PC-9 (cell line): Measurements from ENCODE around the gene GLIPR1L2. TPM values are rescaled to one million over a fixed set of nuclear protein-coding genes. Genes with fewer than 3 reads are reported as not detected.

Experiments
- BruUV-seq: library from RNA; stranded (reverse); fragments of 400-500 nt; replicated peaks from 2 replicates; lab custom pipeline; 2021; lab: Mats Ljungman, UMichigan
- CTCF ChIA-PET: fragments of 300-600 bp; sonication (Branson Sonifier 250); formaldehyde crosslinking; loops from one replicate; lab custom pipeline; 2022; ENCODE audit warnings: antibody characterized with exemption; lab: Charles Lee
- POLR2A ChIA-PET: fragments of 300-600 bp; sonication (Branson Sonifier 250); formaldehyde crosslinking; loops from one replicate; lab custom pipeline; 2022; ENCODE audit warnings: antibody characterized with exemption; ENCODE audit not compliant: unreplicated experiment; lab: Charles Lee
- DNase-seq, 2 experiments: peaks; one replicate each; pipeline versions ENCODE4 v3.0.0 to v3.0.0-alpha.2; 2015 to 2022; ENCODE audit warnings: mixed read lengths in 1 of 2
- H2AFZ ChIP-seq: fragments of 200-600 bp; sonication (generic); 2 replicates; pipeline ENCODE4 v1.8.1; 2017; ENCODE audit warnings: antibody characterized with exemption
- H3F3A ChIP-seq: fragments of 200-600 bp; sonication (generic); 2 replicates; pipeline ENCODE4 v1.8.1; 2017; ENCODE audit warnings: antibody characterized with exemption, mild to moderate bottlenecking, low read depth; ENCODE audit not compliant: insufficient read depth
- H3K27ac ChIP-seq: fragments of 200-600 bp; sonication (generic); 2 replicates; pipeline ENCODE4 v1.6.1; 2016; ENCODE audit warnings: mixed run types
- H3K27me3 ChIP-seq: fragments of 200-600 bp; sonication (generic); 2 replicates; pipeline ENCODE4 v1.6.1; 2016; ENCODE audit warnings: low read depth, mixed run types; ENCODE audit not compliant: insufficient read depth
- H3K36me3 ChIP-seq: fragments of 200-600 bp; sonication (generic); 2 replicates; pipeline ENCODE4 v1.6.1; 2016; ENCODE audit warnings: low read depth, mixed run types
- H3K4me1 ChIP-seq: fragments of 200-600 bp; sonication (generic); replicated peaks from 2 replicates; pipeline ENCODE4 v1.6.1; 2016; ENCODE audit warnings: mixed run types; ENCODE audit not compliant: insufficient read depth
- H3K4me2 ChIP-seq: fragments of 200-600 bp; sonication (generic); 2 replicates; pipeline ENCODE4 v1.6.1; 2017; ENCODE audit warnings: mixed run types
- H3K4me3 ChIP-seq: fragments of 200-600 bp; sonication (generic); 2 replicates; pipeline ENCODE4 v1.6.1; 2016; ENCODE audit warnings: mixed run types
- H3K79me2 ChIP-seq: fragments of 200-600 bp; sonication (generic); 2 replicates; pipeline ENCODE4 v1.6.1; 2017; ENCODE audit warnings: low read depth, mixed run types
- H3K9me2 ChIP-seq: fragments of 200-600 bp; sonication (generic); 2 replicates; pipeline ENCODE4 v1.8.1; 2017; ENCODE audit warnings: mild to moderate bottlenecking; ENCODE audit not compliant: insufficient read depth
- H3K9me3 ChIP-seq: fragments of 200-600 bp; sonication (generic); 2 replicates; pipeline ENCODE4 v1.8.1; 2016; ENCODE audit warnings: low read depth; ENCODE audit not compliant: insufficient read depth
- H4K20me1 ChIP-seq: fragments of 200-600 bp; sonication (generic); 2 replicates; pipeline ENCODE4 v1.8.1; 2017; ENCODE audit not compliant: insufficient read depth
- EZH2 ChIP-seq: fragments of 200-600 bp; sonication (generic); IDR thresholded peaks from 2 replicates; pipeline ENCODE4 v1.8.0; 2017; ENCODE audit warnings: antibody characterized with exemption, low read depth
- intact Hi-C: fragments of 100-400 bp; cut with micrococcal nuclease; formaldehyde crosslinking; loops from one replicate; pipeline ENCODE4 v1.10.0; 2022; ENCODE audit not compliant: unreplicated experiment
- total RNA-seq: library from RNA; stranded (reverse); gene quantifications from 2 replicates; pipeline ENCODE4 v1.2.3, GENCODE V29; 2021
- TF ChIP-seq, protein P1 (sequence below): fragments of 200-600 bp; sonication (generic); conservative IDR thresholded peaks from 2 replicates; pipeline ENCODE4 v1.6.1; 2017; ENCODE audit warnings: mixed run types, antibody characterized with exemption, mild to moderate bottlenecking, moderate library complexity

The GLIPR1L2 gene
- total RNA-seq, 1 experiment from 2014 or later = not detected

DNA sequence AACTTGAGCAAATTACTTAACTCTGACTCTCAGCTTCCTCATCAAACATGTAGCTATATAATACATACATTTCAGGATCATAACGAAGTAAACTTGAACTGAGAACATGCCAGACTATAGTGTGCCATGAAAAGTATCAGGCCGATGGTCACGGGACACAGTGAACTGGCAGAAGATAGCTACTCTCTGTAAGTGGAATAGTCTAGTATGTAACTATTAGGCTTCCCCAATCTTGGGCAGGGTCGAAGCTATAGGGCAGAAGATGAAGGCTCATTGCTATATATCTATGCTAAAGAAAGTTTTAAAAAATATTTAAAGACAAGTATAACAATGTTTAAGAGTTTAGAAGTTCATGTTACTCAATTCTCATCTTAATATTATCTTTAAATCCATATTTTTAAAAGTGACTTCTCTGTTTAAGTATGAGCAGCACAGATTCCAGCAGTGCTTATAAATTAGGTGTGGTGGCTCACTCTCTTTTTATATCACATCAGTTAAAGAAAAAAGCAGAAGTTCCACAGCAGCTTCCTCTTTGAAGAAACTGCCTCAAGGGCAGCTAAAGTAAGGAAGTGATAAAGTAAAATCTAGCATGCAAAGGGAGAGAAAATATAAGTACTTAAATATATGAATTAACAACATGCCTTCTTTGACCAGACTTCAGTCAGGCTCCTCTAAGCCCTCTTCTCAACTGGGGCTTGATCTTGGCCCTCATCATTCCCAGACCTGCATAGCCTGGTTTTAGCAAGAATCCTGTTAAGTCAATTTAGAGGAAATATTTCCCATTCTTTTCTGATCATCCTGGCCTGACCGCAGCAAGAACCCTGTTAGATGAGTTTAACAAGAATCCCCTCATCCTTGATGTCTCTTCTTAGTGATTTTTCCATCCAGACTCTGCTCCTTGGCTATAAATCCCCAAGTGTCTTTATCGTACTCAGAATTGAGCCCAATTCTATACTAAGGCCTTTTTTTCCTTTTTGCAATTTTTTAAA lies 81.3 kb downstream of the GLIPR1L2 start:
- Histone ChIP-seq H3K27me3 (no peaks in the 10 kb centered on the region), H3F3A (no peaks in the 10 kb centered on the region), H3K36me3 (no peaks in the 10 kb centered on the region), H3K4me1 (no peaks in the 10 kb centered on the region), H3K4me2 (no peak overlapping the region), H3K4me3 (no peak overlapping the region), H3K27ac (no peak overlapping the region), H3K79me2 (no peaks in the 10 kb centered on the region), H4K20me1 (no peaks in the 10 kb centered on the region), H3K9me2 (no peaks in the 10 kb centered on the region), H3K9me3 (no peaks in the 10 kb centered on the region), H2AFZ (0 out of 2 replicates have a peak overlapping the region, but pooled peaks have one; percentile 39)
- intact Hi-C loops = no loop called here
- BruUV-seq = no TSS peak
- CTCF ChIA-PET = no interaction called here
- TF ChIP-seq, protein P1, sequence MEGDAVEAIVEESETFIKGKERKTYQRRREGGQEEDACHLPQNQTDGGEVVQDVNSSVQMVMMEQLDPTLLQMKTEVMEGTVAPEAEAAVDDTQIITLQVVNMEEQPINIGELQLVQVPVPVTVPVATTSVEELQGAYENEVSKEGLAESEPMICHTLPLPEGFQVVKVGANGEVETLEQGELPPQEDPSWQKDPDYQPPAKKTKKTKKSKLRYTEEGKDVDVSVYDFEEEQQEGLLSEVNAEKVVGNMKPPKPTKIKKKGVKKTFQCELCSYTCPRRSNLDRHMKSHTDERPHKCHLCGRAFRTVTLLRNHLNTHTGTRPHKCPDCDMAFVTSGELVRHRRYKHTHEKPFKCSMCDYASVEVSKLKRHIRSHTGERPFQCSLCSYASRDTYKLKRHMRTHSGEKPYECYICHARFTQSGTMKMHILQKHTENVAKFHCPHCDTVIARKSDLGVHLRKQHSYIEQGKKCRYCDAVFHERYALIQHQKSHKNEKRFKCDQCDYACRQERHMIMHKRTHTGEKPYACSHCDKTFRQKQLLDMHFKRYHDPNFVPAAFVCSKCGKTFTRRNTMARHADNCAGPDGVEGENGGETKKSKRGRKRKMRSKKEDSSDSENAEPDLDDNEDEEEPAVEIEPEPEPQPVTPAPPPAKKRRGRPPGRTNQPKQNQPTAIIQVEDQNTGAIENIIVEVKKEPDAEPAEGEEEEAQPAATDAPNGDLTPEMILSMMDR = no peak
- TF ChIP-seq EZH2 = no peak
- POLR2A ChIA-PET = no interaction called here
- DNase-seq = no peak

DNA sequence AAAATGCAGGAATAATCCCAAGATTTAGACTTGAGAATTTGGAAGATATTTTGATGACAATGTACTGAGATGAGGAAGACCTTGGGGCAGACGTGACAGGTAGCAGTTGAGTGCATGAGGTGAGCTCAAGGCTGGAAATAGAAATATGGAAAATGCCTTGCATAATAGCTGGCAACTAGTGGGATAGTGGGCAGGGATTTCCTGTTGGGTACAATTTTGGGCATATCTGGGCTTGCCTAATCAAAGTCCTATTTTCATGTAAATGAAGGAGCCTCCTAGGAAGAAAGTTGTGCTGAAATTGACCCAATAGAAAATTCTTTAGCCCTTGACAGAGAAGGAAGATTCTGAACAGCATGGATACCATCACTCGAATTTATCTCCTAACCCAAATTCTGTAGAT lies 83.2 kb downstream of the GLIPR1L2 start:
- Histone ChIP-seq H3K36me3 (no peaks in the 10 kb centered on the region), H3K4me2 (no peak overlapping the region), H3K4me1 (no peaks in the 10 kb centered on the region), H4K20me1 (no peaks in the 10 kb centered on the region), H3K9me2 (no peaks in the 10 kb centered on the region), H3K27ac (no peak overlapping the region), H3F3A (no peaks in the 10 kb centered on the region), H2AFZ (no peak overlapping the region), H3K9me3 (no peaks in the 10 kb centered on the region), H3K4me3 (no peak overlapping the region), H3K27me3 (no peaks in the 10 kb centered on the region), H3K79me2 (no peaks in the 10 kb centered on the region)
- DNase-seq = no peak
- TF ChIP-seq, protein P1 = no peak
- intact Hi-C loops = no loop called here
- ChIA-PET POLR2A (interaction anchor here (0.6 kb wide), 1 partner anchor 997 kb away, joined by 4 read pairs; no protein-coding TSS in a partner anchor), CTCF (no interaction called here)
- BruUV-seq = no TSS peak

DNA sequence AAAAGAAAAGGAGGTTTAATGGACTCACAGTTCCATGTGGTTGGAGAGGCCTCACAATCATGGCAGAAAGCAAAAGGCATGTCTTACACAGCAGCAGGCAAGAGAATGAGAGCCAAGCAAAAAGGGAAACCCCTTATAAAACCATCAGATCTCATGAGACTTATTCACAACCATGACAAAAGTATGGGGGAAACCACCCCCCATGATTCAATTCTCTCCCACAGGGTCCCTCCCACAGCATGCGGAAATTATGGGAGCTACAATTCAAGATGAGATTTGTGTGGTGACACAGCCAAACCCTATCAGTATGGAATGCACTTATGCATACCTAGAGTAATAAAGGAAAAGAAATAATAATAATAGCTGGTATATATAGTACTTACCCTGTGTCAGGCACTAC lies 85.2 kb downstream of the GLIPR1L2 start:
- no peaks in the 10 kb centered on the region for H3K27me3 ChIP-seq
- no peak overlapping the region for H3K4me3 ChIP-seq
- TF ChIP-seq, protein P1 = no peak
- no peak for TF ChIP-seq EZH2
- H4K20me1 ChIP-seq = no peaks in the 10 kb centered on the region
- H3K9me3 ChIP-seq = no peaks in the 10 kb centered on the region
- H3K36me3 ChIP-seq = no peaks in the 10 kb centered on the region
- no peaks in the 10 kb centered on the region for H3K79me2 ChIP-seq
- no peak for DNase-seq
- no TSS peak for BruUV-seq
- intact Hi-C loops = no loop called here
- H3F3A ChIP-seq = no peaks in the 10 kb centered on the region
- no peak overlapping the region for H2AFZ ChIP-seq
- no peak overlapping the region for H3K27ac ChIP-seq
- H3K9me2 ChIP-seq = no peaks in the 10 kb centered on the region
- ChIA-PET CTCF (no interaction called here), POLR2A (no interaction called here)
- no peak overlapping the region for H3K4me2 ChIP-seq
- peaks cover 10% of the 10 kb centered on the region; the same call in 1 of the 2 replicates for H3K4me1 ChIP-seq
